AG09319 (cell line): Measurements from ENCODE around the gene COTL1.

ENCODE experiments used
- DNase-seq: peaks from one replicate; pipeline ENCODE4 v3.0.0-alpha.2; 2010; ENCODE audit warnings: low read depth; ENCODE audit errors: extremely low read depth
- TF ChIP-seq, protein P1 (sequence below): IDR thresholded peaks from 2 replicates; pipeline ENCODE4 v1.5.1; 2011; ENCODE audit warnings: low read depth, mild to moderate bottlenecking, inconsistent platforms, low read length, moderate library complexity

COTL1 gene

DNA sequence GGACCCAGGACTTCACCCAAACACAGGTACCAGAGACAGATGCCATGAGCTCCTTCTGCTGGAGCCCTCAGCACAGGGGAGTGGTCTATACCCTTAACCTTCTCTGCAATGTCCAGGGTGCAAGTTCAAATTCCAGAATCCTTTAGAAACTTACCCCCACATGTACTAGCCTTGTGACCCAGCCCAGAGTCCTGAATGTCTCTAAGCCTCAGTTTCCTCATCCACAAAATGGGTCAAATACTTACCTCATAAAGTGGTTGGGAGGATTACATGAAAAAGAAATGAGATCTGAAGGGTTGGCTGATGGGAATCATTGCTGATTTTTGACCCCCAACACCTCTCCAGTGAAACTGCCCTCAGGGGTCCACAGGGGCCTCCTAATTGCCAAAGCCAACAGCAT, 21.7 kb downstream of the COTL1 start:
- TF ChIP-seq, protein P1, sequence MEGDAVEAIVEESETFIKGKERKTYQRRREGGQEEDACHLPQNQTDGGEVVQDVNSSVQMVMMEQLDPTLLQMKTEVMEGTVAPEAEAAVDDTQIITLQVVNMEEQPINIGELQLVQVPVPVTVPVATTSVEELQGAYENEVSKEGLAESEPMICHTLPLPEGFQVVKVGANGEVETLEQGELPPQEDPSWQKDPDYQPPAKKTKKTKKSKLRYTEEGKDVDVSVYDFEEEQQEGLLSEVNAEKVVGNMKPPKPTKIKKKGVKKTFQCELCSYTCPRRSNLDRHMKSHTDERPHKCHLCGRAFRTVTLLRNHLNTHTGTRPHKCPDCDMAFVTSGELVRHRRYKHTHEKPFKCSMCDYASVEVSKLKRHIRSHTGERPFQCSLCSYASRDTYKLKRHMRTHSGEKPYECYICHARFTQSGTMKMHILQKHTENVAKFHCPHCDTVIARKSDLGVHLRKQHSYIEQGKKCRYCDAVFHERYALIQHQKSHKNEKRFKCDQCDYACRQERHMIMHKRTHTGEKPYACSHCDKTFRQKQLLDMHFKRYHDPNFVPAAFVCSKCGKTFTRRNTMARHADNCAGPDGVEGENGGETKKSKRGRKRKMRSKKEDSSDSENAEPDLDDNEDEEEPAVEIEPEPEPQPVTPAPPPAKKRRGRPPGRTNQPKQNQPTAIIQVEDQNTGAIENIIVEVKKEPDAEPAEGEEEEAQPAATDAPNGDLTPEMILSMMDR = no peak
- DNase-seq = no peak

DNA sequence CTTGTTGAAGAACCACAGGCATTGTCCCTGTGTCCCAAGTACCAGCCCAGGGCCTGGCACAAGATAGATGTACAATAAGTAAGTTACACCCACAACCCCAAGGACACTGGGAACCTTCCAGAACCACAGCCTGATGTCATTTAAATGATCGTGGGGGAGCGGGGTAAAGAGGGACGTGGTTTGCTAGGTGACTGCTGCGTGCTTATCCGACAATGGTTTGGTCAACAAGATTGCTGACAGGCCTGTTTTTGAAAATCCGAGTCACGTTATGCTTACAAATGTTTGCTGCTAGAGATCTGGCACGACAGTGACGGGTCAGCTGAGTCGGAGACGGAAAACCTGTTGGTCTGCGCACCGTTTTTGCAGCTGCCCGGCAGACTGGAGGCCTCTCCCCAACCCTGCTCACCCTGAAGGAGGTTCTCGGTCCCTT, 22.8 kb downstream of the COTL1 start:
- DNase-seq = no peak
- TF ChIP-seq, protein P1 = no peak

DNA sequence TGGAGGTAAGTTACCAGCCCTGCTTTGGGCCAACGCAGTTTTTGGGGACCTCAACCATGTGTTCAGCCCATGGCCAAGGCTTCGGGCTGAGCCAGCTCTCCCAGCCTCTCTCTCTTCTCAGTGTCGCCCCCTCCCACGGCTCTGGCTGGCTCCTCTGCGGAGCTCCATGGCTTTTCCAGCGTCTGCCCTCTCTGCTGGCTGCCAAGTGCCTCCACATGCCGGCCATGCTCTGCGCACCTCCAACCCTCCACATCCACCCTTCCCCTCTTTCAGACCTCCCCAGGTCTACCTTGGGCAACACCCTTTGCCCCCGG, 23.2 kb downstream of the COTL1 start:
- DNase-seq = no peak
- TF ChIP-seq, protein P1 = no peak

DNA sequence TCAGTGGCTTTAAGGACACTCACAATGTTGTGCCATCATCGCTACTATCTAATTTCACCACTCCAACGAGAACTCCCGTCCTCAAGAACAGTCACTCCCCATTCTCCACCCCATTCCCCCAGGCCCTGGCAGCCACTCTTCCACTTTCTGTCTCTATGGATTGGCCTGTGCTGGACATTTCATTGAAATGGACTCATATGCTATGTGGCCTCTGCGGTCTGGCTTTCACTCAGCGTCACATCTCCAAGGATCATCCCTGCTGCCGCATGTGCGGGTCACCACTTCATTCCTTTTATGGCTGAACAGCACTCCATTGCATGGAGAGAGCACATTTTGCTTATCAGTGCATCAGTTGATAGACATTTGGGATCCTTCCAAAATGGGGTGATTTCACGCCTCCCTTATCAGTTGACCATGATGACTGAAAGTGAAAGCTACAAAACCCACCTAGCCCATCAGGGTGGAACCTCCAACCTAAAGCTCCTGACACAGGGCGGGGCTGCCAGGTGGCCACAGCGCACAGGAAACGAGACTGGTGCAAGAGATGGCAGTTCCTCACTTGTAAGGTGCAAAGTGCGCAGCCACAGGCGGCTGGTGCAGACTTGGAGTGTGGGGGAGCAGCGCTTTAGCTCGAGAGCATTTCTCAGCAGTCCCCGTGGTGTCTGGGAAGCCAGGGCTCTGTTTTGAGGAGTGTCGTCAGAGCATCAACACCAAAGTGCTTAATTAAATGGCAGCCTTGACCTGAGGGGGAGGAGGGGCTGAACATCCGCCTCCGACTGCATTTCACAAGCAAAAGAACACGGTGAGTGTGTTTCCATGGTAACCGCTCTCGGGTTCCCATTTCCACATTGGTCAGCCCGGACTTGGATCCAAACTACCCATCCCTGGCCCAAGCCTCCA, 23.8 kb downstream of the COTL1 start:
- TF ChIP-seq, protein P1 = no peak
- no peak for DNase-seq

DNA sequence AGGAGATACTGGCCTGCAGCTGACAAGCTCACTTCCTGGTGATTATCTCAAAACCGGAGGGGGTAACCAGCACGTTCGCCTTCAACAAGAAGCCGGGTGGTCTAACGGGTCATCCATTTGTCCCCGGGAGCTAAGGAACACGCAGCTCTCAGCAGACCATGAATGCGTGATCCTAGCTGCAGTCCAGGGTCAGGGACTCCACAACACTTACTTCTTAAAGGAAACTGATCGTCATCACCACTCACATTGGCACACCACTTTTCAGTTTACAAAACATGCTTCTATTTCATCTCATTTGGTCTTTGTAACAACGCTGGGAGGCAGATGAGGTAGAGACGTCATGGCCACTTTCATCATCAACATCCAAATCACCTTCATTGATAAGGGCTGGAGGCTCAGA, 25.2 kb downstream of the COTL1 start:
- no peak for DNase-seq
- TF ChIP-seq, protein P1 = no peak

DNA sequence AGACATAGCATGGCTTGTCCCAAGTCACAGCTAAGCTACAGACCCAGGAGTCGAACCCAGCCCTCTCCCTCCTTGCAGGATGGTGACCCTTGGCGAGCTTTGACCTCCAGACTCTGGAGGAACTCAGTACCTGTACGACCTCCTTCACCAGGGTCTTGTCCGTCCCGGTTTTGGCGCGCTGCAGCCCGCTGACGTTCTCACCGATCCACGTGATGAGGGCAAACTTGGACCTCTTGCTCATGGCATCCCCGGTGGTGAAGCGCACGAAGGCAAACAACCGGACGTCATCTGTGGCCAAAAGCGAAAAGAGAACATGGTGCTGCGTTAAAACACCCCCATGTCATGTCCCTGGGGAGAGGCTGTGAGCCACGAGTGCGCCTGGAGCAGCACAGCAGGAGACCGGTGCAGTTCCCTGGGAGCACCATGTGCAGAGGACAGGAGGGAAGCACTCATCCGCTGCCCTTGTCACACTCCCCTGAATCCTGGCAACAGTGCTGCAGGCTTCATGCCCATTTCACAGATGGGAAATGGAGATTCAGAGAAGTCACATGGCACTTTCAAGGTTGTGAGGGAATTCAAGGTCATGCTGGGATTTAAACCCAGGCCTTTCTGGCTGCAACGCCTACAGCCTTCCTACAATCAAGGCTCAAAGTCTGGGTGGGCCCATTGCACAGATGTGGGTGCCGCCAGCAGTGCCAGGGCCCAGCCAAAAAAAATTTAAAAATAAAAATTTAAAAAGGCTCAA, 27.7 kb downstream of the COTL1 start:
- TF ChIP-seq, protein P1 = no peak
- no peak for DNase-seq

DNA sequence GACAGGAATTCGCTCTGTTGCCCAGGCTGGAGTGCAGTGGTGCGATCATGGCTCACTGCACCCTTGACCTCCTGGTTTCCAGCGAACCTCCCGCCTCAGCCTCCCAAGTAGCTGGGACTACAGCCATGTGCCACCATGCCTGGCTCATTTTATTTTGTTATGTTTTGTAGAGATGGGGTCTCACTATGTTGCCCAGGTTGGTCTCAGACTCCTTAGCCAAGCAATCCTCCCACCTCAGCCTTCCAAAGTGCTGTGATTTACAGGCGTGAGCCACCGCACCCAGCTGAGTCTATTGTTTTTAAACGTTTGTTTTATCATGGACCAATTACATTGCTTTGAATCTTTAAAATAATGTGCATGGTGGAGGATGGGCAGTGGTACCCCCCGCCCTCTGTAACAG, 28.9 kb downstream of the COTL1 start:
- DNase-seq = no peak
- TF ChIP-seq, protein P1 = no peak
